Ectodermal cell (in vitro differentiated cells): ENCODE measurements around the gene NUCB2.

Source experiments
- H3K27ac ChIP-seq: 2 replicates; pipeline ENCODE4 v1.7.0; 2013; ENCODE audit warnings: mild to moderate bottlenecking, low read depth, low read length; ENCODE audit not compliant: insufficient read depth, poor library complexity, severe bottlenecking
- H3K27me3 ChIP-seq: 2 replicates; pipeline ENCODE4 v1.7.0; 2013; ENCODE audit warnings: mild to moderate bottlenecking, low read length; ENCODE audit not compliant: insufficient read depth, control insufficient read depth, poor library complexity, severe bottlenecking
- H3K36me3 ChIP-seq: one replicate; pipeline ENCODE4 v1.7.0; 2013; ENCODE audit warnings: low read length; ENCODE audit not compliant: control insufficient read depth, insufficient read depth
- H3K4me1 ChIP-seq: one replicate; pipeline ENCODE4 v1.7.0; 2013; ENCODE audit warnings: low read length; ENCODE audit not compliant: control insufficient read depth, insufficient read depth
- H3K4me3 ChIP-seq: 2 replicates; pipeline ENCODE4 v1.7.0; 2013; ENCODE audit warnings: low read depth, low read length, control low read depth; ENCODE audit not compliant: insufficient read depth
- H3K9me3 ChIP-seq: 2 replicates; pipeline ENCODE4 v1.7.0; 2013; ENCODE audit warnings: mild to moderate bottlenecking, low read length, moderate library complexity; ENCODE audit not compliant: control insufficient read depth
- WGBS, 2 experiments: methylation state at CpG; one replicate each; pipeline ENCODE4 v1.1.7; 2013; ENCODE audit warnings: missing lambda C conversion rate in 2 of 2; 5-methylcytosine and 5-hydroxymethylcytosine counted together

The NUCB2 gene

GRCh38 chr11:17379383-17380180 lies 103.0 kb downstream of the NUCB2 start:
- Histone ChIP-seq H3K4me3 (no peak overlapping the region), H3K36me3 (no peaks in the 10 kb centered on the region), H3K27ac (no peak overlapping the region), H3K9me3 (no peaks in the 10 kb centered on the region), H3K4me1 (no peaks in the 10 kb centered on the region), H3K27me3 (no peaks in the 10 kb centered on the region)
- WGBS, 2 experiments, result 92% methylated on average over 6 to 7 of the region's 7 CpGs

- Histone ChIP-seq H3K9me3 (no peaks in the 10 kb centered on the region), H3K4me3 (no peak overlapping the region), H3K27ac (no peak overlapping the region), H3K4me1 (no peaks in the 10 kb centered on the region), H3K27me3 (no peaks in the 10 kb centered on the region), H3K36me3 (no peaks in the 10 kb centered on the region)
- WGBS, 2 experiments, result 76 to 80% methylated on average over 4 of the region's 4 CpGs
Measured at GRCh38 chr11:17381156-17381555, 104.6 kb downstream of the NUCB2 start.
